ENCODE data around the gene SPRYD3. TPM values are rescaled to one million over a fixed set of nuclear protein-coding genes. Genes with fewer than 3 reads are reported as not detected.

Gene SPRYD3
- total and polyA plus RNA-seq, 8 donors: 25.7 to 47.2 (median 38.4) TPM

DNA sequence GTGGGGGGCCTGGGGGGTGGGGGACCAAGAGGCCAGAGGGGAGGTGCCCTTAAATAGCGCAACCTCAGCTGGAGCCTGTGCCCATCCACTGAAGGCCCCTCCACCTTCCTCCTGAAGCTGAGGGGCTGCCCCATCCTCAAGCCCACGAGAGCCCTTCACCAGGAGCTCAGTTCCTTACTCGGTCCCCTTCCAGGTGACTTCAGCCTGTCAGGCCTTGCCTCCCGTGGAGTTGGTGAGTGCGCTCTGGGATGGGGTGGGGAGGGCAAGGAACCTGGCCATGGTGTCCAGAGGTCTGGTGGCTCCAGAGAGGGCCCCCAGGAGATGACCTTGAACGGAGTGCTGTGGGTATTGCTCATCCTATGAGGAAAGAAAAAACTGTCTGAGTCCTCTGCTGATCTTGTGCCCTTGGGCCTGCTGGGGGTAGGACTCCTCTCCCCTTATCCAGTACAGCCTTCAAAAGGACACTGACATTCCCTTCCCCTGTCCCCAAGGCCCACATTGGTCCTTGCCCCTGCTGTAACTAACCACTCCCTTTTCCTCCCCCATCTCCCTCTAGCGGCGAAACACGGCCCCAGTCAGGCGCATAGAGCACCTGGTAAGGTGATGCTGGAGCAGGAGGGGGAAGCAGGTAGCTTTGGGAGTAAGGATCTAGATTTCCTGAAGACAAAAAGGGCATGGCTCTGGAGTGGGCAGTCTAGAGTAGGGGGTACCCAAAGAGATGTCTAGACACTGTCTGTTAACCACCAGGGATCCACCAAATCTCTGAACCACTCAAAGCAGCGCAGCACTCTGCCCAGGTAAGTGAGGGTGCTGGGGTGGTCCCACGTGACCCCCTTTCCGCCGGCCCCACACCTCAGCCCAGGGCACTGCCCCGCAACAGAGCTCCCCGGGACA is 25.7 kb downstream of the SPRYD3 start:
- FAIRE-seq (no peak), ATAC-seq (peak; percentile 56 to 69 (median 59)), DNase-seq (peak in 5 of 6 donors; percentile 81 to 88 (median 87))
- 11 to 13% methylated on average over 16 of the region's 16 CpGs for WGBS, 2 donors
- H3K27me3 ChIP-seq: no peaks in the 10 kb centered on the region
- TF ChIP-seq CTCF (IDR thresholded peaks at IDR 0.05): peak; percentile 50 to 55 (median 53)
- peaks cover 33 to 45% (median 43%) of the 10 kb centered on the region in 3 donors for H3K4me1 ChIP-seq
- no peaks in the 10 kb centered on the region for H3K9me3 ChIP-seq
- peak overlapping the region; percentile 82 to 99 (median 98) for H3K27ac ChIP-seq
- peak overlapping the region; percentile 31 to 59 (median 36) for H3K4me3 ChIP-seq
- intact Hi-C loops (cut with DNase I): no loop called here
- no peaks in the 10 kb centered on the region for H3K36me3 ChIP-seq

- peak; percentile 89 to 96 (median 94) for DNase-seq
- peak overlapping the region in 3 of 4 donors; percentile 6 to 59 (median 40) for H3K4me3 ChIP-seq
- intact Hi-C loops (cut with DNase I): no loop called here
- peak overlapping the region; percentile 82 to 99 (median 98) for H3K27ac ChIP-seq
- H3K4me1 ChIP-seq: peaks cover 40 to 53% (median 48%) of the 10 kb centered on the region in 3 donors
- no peaks in the 10 kb centered on the region for H3K9me3 ChIP-seq
- 17 to 18% methylated on average over 11 of the region's 11 CpGs for WGBS, 2 donors
- no peaks in the 10 kb centered on the region for H3K36me3 ChIP-seq
- no peaks in the 10 kb centered on the region for H3K27me3 ChIP-seq
- FAIRE-seq: no peak
- peak; percentile 39 to 48 (median 45) for ATAC-seq
- TF ChIP-seq CTCF (IDR thresholded peaks at IDR 0.05): no peak
Observed at GRCh38 chr12:53052419-53053217, 26.6 kb downstream of the SPRYD3 start.

DNA sequence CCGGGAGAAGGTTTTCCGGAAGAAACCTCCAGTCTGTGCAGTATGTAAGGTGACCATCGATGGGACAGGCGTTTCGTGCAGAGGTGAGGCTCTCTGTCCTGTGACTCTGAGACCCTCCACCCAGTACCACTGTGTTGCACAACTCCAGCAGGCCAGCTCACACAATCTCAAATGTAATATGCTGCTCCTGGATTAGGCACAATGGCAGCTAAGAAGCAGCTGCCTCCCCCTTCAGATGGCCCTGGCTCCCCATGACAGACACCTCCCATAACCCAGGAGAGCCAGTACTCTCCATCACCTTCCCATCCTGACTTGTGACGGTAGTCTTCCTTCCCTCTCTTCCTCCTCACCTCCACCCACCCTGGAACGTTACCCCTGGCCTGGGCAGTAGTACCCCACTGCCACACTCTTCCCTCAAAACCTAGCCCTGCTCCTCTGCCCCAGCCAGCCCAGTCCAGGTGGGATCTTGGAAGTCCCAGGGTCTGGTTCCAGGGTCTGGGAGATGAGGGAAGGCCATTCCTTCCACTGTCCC is 27.2 kb downstream of the SPRYD3 start:
- Histone ChIP-seq H3K27me3 (no peaks in the 10 kb centered on the region), H3K27ac (peak overlapping the region; percentile 35 to 99 (median 98)), H3K4me3 (peak overlapping the region in 3 of 4 donors; percentile 6 to 59 (median 40)), H3K9me3 (no peaks in the 10 kb centered on the region), H3K36me3 (no peaks in the 10 kb centered on the region), H3K4me1 (peaks cover 40 to 54% (median 48%) of the 10 kb centered on the region in 3 donors)
- DNase-seq (peak in 4 of 6 donors; percentile 38 to 49 (median 42)), FAIRE-seq (no peak), ATAC-seq (no peak)
- intact Hi-C loops (cut with DNase I): no loop called here
- TF ChIP-seq CTCF (IDR thresholded peaks at IDR 0.05): no peak
- 11 to 17% methylated on average over 7 of the region's 7 CpGs for WGBS, 2 donors

GRCh38 chr12:53051058-53051880 is 27.9 kb downstream of the SPRYD3 start:
- no peaks in the 10 kb centered on the region for H3K9me3 ChIP-seq
- WGBS, 2 donors: 17 to 18% methylated on average over 11 of the region's 11 CpGs
- ATAC-seq: no peak
- DNase-seq: peak in 5 of 6 donors; percentile 56 to 72 (median 61)
- TF ChIP-seq CTCF (IDR thresholded peaks at IDR 0.05): peak in 1 of 4 donors; percentile 16
- H3K4me1 ChIP-seq: peaks cover 40 to 54% (median 48%) of the 10 kb centered on the region in 3 donors
- no peaks in the 10 kb centered on the region for H3K36me3 ChIP-seq
- peak overlapping the region in 3 of 4 donors; percentile 17 to 59 (median 40) for H3K4me3 ChIP-seq
- peak overlapping the region; percentile 35 to 99 (median 98) for H3K27ac ChIP-seq
- no peaks in the 10 kb centered on the region for H3K27me3 ChIP-seq
- FAIRE-seq: no peak
- intact Hi-C loops (cut with DNase I): no loop called here

Measured in pancreas (tissue), 10 donors.